Lower leg skin (tissue), 3 donors: ENCODE measurements around the gene C16orf86.

Source experiments
- POLR2A ChIP-seq, 2 donors: fragments of 450-650 bp; IDR thresholded peaks; one replicate each; pipeline ENCODE4 v1.6.1; 2016 to 2017; ENCODE audit warnings: antibody characterized with exemption in 2 of 2, mild to moderate bottlenecking in 1 of 2, moderate library complexity in 1 of 2
- TF ChIP-seq, protein P1 (sequence below), 3 donors: fragments of 450-650 bp; IDR thresholded peaks; one replicate each; pipeline ENCODE4 v1.5.1; 2016; ENCODE audit warnings: antibody characterized with exemption in 3 of 3, mild to moderate bottlenecking in 3 of 3, moderate library complexity in 2 of 3

GRCh38 chr16:67694611-67695010, 28.0 kb downstream of the C16orf86 start:
- no peak for TF ChIP-seq POLR2A (IDR thresholded peaks at IDR 0.05)
- TF ChIP-seq, protein P1, sequence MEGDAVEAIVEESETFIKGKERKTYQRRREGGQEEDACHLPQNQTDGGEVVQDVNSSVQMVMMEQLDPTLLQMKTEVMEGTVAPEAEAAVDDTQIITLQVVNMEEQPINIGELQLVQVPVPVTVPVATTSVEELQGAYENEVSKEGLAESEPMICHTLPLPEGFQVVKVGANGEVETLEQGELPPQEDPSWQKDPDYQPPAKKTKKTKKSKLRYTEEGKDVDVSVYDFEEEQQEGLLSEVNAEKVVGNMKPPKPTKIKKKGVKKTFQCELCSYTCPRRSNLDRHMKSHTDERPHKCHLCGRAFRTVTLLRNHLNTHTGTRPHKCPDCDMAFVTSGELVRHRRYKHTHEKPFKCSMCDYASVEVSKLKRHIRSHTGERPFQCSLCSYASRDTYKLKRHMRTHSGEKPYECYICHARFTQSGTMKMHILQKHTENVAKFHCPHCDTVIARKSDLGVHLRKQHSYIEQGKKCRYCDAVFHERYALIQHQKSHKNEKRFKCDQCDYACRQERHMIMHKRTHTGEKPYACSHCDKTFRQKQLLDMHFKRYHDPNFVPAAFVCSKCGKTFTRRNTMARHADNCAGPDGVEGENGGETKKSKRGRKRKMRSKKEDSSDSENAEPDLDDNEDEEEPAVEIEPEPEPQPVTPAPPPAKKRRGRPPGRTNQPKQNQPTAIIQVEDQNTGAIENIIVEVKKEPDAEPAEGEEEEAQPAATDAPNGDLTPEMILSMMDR (IDR thresholded peaks at IDR 0.05), result no peak
